ENCODE results near the gene SRBD1. TPM values are rescaled to one million over a fixed set of nuclear protein-coding genes. Genes with fewer than 3 reads are reported as not detected.

The SRBD1 gene
- polyA plus RNA-seq, 1 donor from 2014 or later: 5.3 TPM

DNA sequence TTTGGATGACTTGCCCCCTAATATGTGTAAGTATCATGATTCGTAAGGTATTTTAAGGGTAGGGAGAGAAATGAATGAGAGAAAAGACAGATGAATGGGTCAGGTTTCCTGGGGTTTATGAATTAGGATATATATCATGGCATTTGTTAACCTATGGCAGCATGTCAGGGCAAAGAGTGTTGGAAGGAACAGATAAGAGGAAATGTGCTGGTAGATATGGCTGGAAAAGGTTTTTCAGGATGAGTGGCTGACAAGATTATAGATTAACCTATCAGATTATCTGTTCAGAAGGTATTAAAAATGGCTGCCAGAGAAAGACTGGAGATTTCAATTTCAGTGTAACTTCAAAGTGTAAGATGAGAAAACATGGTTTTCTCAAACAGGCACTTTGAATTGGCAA lies 67.8 kb downstream of the SRBD1 start:
- Histone ChIP-seq H2AFZ (ENCODE audit: low read depth, low read length) (no peak overlapping the region), H3K36me3 (ENCODE audit: insufficient read depth, low read length) (no peaks in the 10 kb centered on the region), H3K9me3 (ENCODE audit: low read length) (no peaks in the 10 kb centered on the region), H3K27ac (ENCODE audit: low read length) (no peak overlapping the region), H4K20me1 (ENCODE audit: insufficient read depth) (no peaks in the 10 kb centered on the region), H3K9me2 (ENCODE audit: insufficient read depth, low read length) (no peaks in the 10 kb centered on the region), H3K27me3 (ENCODE audit: insufficient read depth, low read depth, low read length) (no peaks in the 10 kb centered on the region), H3K9ac (ENCODE audit: low read length) (no peak overlapping the region), H3K4me3 (ENCODE audit: low read length) (no peak overlapping the region), H3F3A (ENCODE audit: insufficient read depth, low read length, poor library complexity, severe bottlenecking) (no peaks in the 10 kb centered on the region), H3K4me2 (ENCODE audit: low read length) (no peak overlapping the region), H3K79me2 (replicated peaks; ENCODE audit: insufficient read depth, low read length) (no peaks in the 10 kb centered on the region)
- no peak for TF ChIP-seq SMC3 (conservative IDR thresholded peaks at IDR 0.05; ENCODE audit: poor library complexity)
- no peak for TF ChIP-seq MXI1 (conservative IDR thresholded peaks at IDR 0.05; ENCODE audit: poor library complexity, severe bottlenecking)
- no peak for TF ChIP-seq CTCF (IDR thresholded peaks at IDR 0.05; ENCODE audit: poor library complexity, severe bottlenecking)
- no peak for TF ChIP-seq EP300 (conservative IDR thresholded peaks at IDR 0.05; ENCODE audit: poor library complexity, severe bottlenecking)
- TF ChIP-seq EZH2 (IDR thresholded peaks at IDR 0.05; ENCODE audit: borderline replicate concordance, insufficient read depth, low read length, poor library complexity, severe bottlenecking): no peak
- no peak for TF ChIP-seq POLR2AphosphoS5 (IDR thresholded peaks at IDR 0.05)
- no peak for TF ChIP-seq TAF1 (IDR thresholded peaks at IDR 0.05; ENCODE audit: low read depth)
- TF ChIP-seq RAD21 (conservative IDR thresholded peaks at IDR 0.05): no peak
- TF ChIP-seq, protein P1, sequence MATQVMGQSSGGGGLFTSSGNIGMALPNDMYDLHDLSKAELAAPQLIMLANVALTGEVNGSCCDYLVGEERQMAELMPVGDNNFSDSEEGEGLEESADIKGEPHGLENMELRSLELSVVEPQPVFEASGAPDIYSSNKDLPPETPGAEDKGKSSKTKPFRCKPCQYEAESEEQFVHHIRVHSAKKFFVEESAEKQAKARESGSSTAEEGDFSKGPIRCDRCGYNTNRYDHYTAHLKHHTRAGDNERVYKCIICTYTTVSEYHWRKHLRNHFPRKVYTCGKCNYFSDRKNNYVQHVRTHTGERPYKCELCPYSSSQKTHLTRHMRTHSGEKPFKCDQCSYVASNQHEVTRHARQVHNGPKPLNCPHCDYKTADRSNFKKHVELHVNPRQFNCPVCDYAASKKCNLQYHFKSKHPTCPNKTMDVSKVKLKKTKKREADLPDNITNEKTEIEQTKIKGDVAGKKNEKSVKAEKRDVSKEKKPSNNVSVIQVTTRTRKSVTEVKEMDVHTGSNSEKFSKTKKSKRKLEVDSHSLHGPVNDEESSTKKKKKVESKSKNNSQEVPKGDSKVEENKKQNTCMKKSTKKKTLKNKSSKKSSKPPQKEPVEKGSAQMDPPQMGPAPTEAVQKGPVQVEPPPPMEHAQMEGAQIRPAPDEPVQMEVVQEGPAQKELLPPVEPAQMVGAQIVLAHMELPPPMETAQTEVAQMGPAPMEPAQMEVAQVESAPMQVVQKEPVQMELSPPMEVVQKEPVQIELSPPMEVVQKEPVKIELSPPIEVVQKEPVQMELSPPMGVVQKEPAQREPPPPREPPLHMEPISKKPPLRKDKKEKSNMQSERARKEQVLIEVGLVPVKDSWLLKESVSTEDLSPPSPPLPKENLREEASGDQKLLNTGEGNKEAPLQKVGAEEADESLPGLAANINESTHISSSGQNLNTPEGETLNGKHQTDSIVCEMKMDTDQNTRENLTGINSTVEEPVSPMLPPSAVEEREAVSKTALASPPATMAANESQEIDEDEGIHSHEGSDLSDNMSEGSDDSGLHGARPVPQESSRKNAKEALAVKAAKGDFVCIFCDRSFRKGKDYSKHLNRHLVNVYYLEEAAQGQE (IDR thresholded peaks at IDR 0.05; ENCODE audit: borderline replicate concordance): no peak

- no peaks in the 10 kb centered on the region for H3K27me3 ChIP-seq (ENCODE audit: insufficient read depth, low read depth, low read length)
- no peaks in the 10 kb centered on the region for H4K20me1 ChIP-seq (ENCODE audit: insufficient read depth)
- no peak overlapping the region for H3K4me3 ChIP-seq (ENCODE audit: low read length)
- no peaks in the 10 kb centered on the region for H3K9me2 ChIP-seq (ENCODE audit: insufficient read depth, low read length)
- TF ChIP-seq POLR2AphosphoS5 (IDR thresholded peaks at IDR 0.05): no peak
- TF ChIP-seq TAF1 (IDR thresholded peaks at IDR 0.05; ENCODE audit: low read depth): no peak
- no peak for TF ChIP-seq EZH2 (IDR thresholded peaks at IDR 0.05; ENCODE audit: borderline replicate concordance, insufficient read depth, low read length, poor library complexity, severe bottlenecking)
- TF ChIP-seq CTCF (IDR thresholded peaks at IDR 0.05; ENCODE audit: poor library complexity, severe bottlenecking): no peak
- TF ChIP-seq EP300 (conservative IDR thresholded peaks at IDR 0.05; ENCODE audit: poor library complexity, severe bottlenecking): no peak
- no peak for TF ChIP-seq MXI1 (conservative IDR thresholded peaks at IDR 0.05; ENCODE audit: poor library complexity, severe bottlenecking)
- TF ChIP-seq SMC3 (conservative IDR thresholded peaks at IDR 0.05; ENCODE audit: poor library complexity): no peak
- TF ChIP-seq, protein P1 (IDR thresholded peaks at IDR 0.05; ENCODE audit: borderline replicate concordance): no peak
- no peak overlapping the region for H3K27ac ChIP-seq (ENCODE audit: low read length)
- H3K9ac ChIP-seq (ENCODE audit: low read length): no peak overlapping the region
- H3K36me3 ChIP-seq (ENCODE audit: insufficient read depth, low read length): no peaks in the 10 kb centered on the region
- no peaks in the 10 kb centered on the region for H3K79me2 ChIP-seq (replicated peaks; ENCODE audit: insufficient read depth, low read length)
- no peaks in the 10 kb centered on the region for H3F3A ChIP-seq (ENCODE audit: insufficient read depth, low read length, poor library complexity, severe bottlenecking)
- H3K4me2 ChIP-seq (ENCODE audit: low read length): no peak overlapping the region
- no peaks in the 10 kb centered on the region for H3K9me3 ChIP-seq (ENCODE audit: low read length)
- no peak overlapping the region for H2AFZ ChIP-seq (ENCODE audit: low read depth, low read length)
Observed at GRCh38 chr2:45542013-45542412, 69.1 kb downstream of the SRBD1 start.

Measured in neural cell (in vitro differentiated cells).